ENCODE data around the gene HOXC10.

DNA sequence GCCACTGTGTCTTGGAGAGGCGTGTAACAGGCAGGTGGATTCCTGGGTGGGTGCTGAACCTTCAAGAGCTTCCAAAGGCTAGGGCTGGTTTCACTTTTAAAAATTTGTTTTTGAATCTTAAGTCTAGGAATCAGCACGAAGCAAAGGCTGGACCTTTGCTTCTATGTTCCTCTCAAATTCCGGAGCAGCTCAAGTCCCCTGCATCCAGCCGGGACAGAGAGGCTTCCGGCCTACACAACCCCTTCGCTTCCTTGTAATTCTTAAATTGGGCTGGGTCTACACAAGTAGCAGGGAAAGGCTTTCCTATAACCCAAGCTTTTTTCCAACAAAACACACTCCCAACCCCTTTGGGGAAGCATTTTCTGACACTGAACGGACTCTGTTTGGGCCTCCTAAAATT is 21.9 kb upstream of the HOXC10 start:
- TF ChIP-seq, protein P1, sequence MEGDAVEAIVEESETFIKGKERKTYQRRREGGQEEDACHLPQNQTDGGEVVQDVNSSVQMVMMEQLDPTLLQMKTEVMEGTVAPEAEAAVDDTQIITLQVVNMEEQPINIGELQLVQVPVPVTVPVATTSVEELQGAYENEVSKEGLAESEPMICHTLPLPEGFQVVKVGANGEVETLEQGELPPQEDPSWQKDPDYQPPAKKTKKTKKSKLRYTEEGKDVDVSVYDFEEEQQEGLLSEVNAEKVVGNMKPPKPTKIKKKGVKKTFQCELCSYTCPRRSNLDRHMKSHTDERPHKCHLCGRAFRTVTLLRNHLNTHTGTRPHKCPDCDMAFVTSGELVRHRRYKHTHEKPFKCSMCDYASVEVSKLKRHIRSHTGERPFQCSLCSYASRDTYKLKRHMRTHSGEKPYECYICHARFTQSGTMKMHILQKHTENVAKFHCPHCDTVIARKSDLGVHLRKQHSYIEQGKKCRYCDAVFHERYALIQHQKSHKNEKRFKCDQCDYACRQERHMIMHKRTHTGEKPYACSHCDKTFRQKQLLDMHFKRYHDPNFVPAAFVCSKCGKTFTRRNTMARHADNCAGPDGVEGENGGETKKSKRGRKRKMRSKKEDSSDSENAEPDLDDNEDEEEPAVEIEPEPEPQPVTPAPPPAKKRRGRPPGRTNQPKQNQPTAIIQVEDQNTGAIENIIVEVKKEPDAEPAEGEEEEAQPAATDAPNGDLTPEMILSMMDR (IDR thresholded peaks at IDR 0.05; ENCODE audit: low read depth, low read length, poor library complexity, severe bottlenecking), result no peak
- no peak for TF ChIP-seq EZH2phosphoT487 (IDR thresholded peaks at IDR 0.05; ENCODE audit: borderline replicate concordance, low read length)

All from DOHH2 (cell line).